ENCODE data around the gene GOLGA7B.
A peak's percentile ranks its signal among the peaks of the same experiment; 100 is the strongest.

GOLGA7B gene

GRCh38 chr10:97844678-97845077 is 5.0 kb upstream of the GOLGA7B start:
- Mint-ChIP-seq H3K27me3 (no peaks in the 10 kb centered on the region), H3K4me1 (ENCODE audit: low read depth) (peaks cover 21% of the 10 kb centered on the region), H3K27ac (no peak overlapping the region), H3K36me3 (ENCODE audit: low read depth) (no peaks in the 10 kb centered on the region), H3K4me3 (no peak overlapping the region), H3K9me3 (no peaks in the 10 kb centered on the region)
- DNase-seq, result no peak

- Mint-ChIP-seq H3K4me3 (peak overlapping the region; percentile 73), H3K27ac (peak overlapping the region; percentile 59), H3K4me1 (ENCODE audit: low read depth) (peaks cover 36% of the 10 kb centered on the region), H3K36me3 (ENCODE audit: low read depth) (no peaks in the 10 kb centered on the region), H3K27me3 (no peaks in the 10 kb centered on the region), H3K9me3 (no peaks in the 10 kb centered on the region)
- no peak for DNase-seq
Measured at GRCh38 chr10:97849103-97849686, 448 bp upstream of the GOLGA7B start.

- H3K9me3 Mint-ChIP-seq, result no peaks in the 10 kb centered on the region
- H3K4me1 Mint-ChIP-seq (ENCODE audit: low read depth), result peaks cover 39% of the 10 kb centered on the region
- H3K27me3 Mint-ChIP-seq, result no peaks in the 10 kb centered on the region
- no peaks in the 10 kb centered on the region for H3K36me3 Mint-ChIP-seq (ENCODE audit: low read depth)
- H3K4me3 Mint-ChIP-seq, result peak overlapping the region; percentile 71
- no peak overlapping the region for H3K27ac Mint-ChIP-seq
- DNase-seq, result peak; percentile 40
Measured at GRCh38 chr10:97850446-97850845, 803 bp downstream of the GOLGA7B start.

- no peaks in the 10 kb centered on the region for H3K36me3 Mint-ChIP-seq (ENCODE audit: low read depth)
- no peak overlapping the region for H3K27ac Mint-ChIP-seq
- no peaks in the 10 kb centered on the region for H3K27me3 Mint-ChIP-seq
- H3K4me3 Mint-ChIP-seq, result no peak overlapping the region
- DNase-seq, result no peak
- no peaks in the 10 kb centered on the region for H3K9me3 Mint-ChIP-seq
- H3K4me1 Mint-ChIP-seq (ENCODE audit: low read depth), result peaks cover 39% of the 10 kb centered on the region
Measured at GRCh38 chr10:97851341-97852001, 1.8 kb downstream of the GOLGA7B start.

- Mint-ChIP-seq H3K27ac (peak overlapping the region; percentile 40), H3K4me3 (no peak overlapping the region), H3K36me3 (ENCODE audit: low read depth) (no peaks in the 10 kb centered on the region), H3K27me3 (no peaks in the 10 kb centered on the region), H3K4me1 (ENCODE audit: low read depth) (peaks cover 39% of the 10 kb centered on the region), H3K9me3 (no peaks in the 10 kb centered on the region)
- DNase-seq, result no peak
Measured at GRCh38 chr10:97852277-97852676, 2.6 kb downstream of the GOLGA7B start.

GRCh38 chr10:97852840-97853405 is 3.3 kb downstream of the GOLGA7B start:
- no peaks in the 10 kb centered on the region for H3K9me3 Mint-ChIP-seq
- H3K27ac Mint-ChIP-seq, result no peak overlapping the region
- peaks cover 41% of the 10 kb centered on the region for H3K4me1 Mint-ChIP-seq (ENCODE audit: low read depth)
- H3K27me3 Mint-ChIP-seq, result no peaks in the 10 kb centered on the region
- DNase-seq, result no peak
- H3K36me3 Mint-ChIP-seq (ENCODE audit: low read depth), result no peaks in the 10 kb centered on the region
- H3K4me3 Mint-ChIP-seq, result no peak overlapping the region

- H3K4me1 Mint-ChIP-seq (ENCODE audit: low read depth), result peaks cover 45% of the 10 kb centered on the region
- H3K27me3 Mint-ChIP-seq, result no peaks in the 10 kb centered on the region
- H3K4me3 Mint-ChIP-seq, result no peak overlapping the region
- H3K9me3 Mint-ChIP-seq, result no peaks in the 10 kb centered on the region
- no peak overlapping the region for H3K27ac Mint-ChIP-seq
- H3K36me3 Mint-ChIP-seq (ENCODE audit: low read depth), result no peaks in the 10 kb centered on the region
- DNase-seq, result no peak
Measured at GRCh38 chr10:97854743-97855142, 5.1 kb downstream of the GOLGA7B start.

- Mint-ChIP-seq H3K4me3 (no peak overlapping the region), H3K27me3 (no peaks in the 10 kb centered on the region), H3K27ac (no peak overlapping the region), H3K9me3 (no peaks in the 10 kb centered on the region), H3K4me1 (ENCODE audit: low read depth) (peaks cover 21% of the 10 kb centered on the region), H3K36me3 (ENCODE audit: low read depth) (no peaks in the 10 kb centered on the region)
- no peak for DNase-seq
Measured at GRCh38 chr10:97858001-97858439, 8.4 kb downstream of the GOLGA7B start.

- Mint-ChIP-seq H3K27ac (no peak overlapping the region), H3K4me3 (no peak overlapping the region), H3K9me3 (no peaks in the 10 kb centered on the region), H3K4me1 (ENCODE audit: low read depth) (peaks cover 16% of the 10 kb centered on the region), H3K27me3 (no peaks in the 10 kb centered on the region), H3K36me3 (ENCODE audit: low read depth) (no peaks in the 10 kb centered on the region)
- no peak for DNase-seq
Measured at GRCh38 chr10:97861097-97861750, 11.6 kb downstream of the GOLGA7B start.

GRCh38 chr10:97861924-97862323 is 12.3 kb downstream of the GOLGA7B start:
- no peaks in the 10 kb centered on the region for H3K36me3 Mint-ChIP-seq (ENCODE audit: low read depth)
- DNase-seq, result no peak
- peaks cover 16% of the 10 kb centered on the region for H3K4me1 Mint-ChIP-seq (ENCODE audit: low read depth)
- H3K4me3 Mint-ChIP-seq, result no peak overlapping the region
- no peaks in the 10 kb centered on the region for H3K9me3 Mint-ChIP-seq
- no peak overlapping the region for H3K27ac Mint-ChIP-seq
- no peaks in the 10 kb centered on the region for H3K27me3 Mint-ChIP-seq

GRCh38 chr10:97863808-97864207 is 14.2 kb downstream of the GOLGA7B start:
- Mint-ChIP-seq H3K27me3 (no peaks in the 10 kb centered on the region), H3K4me3 (no peak overlapping the region), H3K36me3 (ENCODE audit: low read depth) (no peaks in the 10 kb centered on the region), H3K4me1 (ENCODE audit: low read depth) (peaks cover 6% of the 10 kb centered on the region), H3K27ac (no peak overlapping the region), H3K9me3 (no peaks in the 10 kb centered on the region)
- DNase-seq, result no peak

- H3K9me3 Mint-ChIP-seq, result no peaks in the 10 kb centered on the region
- no peak for DNase-seq
- H3K27me3 Mint-ChIP-seq, result no peaks in the 10 kb centered on the region
- H3K36me3 Mint-ChIP-seq (ENCODE audit: low read depth), result no peaks in the 10 kb centered on the region
- H3K4me3 Mint-ChIP-seq, result no peak overlapping the region
- no peak overlapping the region for H3K27ac Mint-ChIP-seq
- peaks cover 15% of the 10 kb centered on the region for H3K4me1 Mint-ChIP-seq (ENCODE audit: low read depth)
Measured at GRCh38 chr10:97865488-97865887, 15.8 kb downstream of the GOLGA7B start.

- no peaks in the 10 kb centered on the region for H3K27me3 Mint-ChIP-seq
- H3K4me1 Mint-ChIP-seq (ENCODE audit: low read depth), result peaks cover 12% of the 10 kb centered on the region
- no peak overlapping the region for H3K27ac Mint-ChIP-seq
- no peak for DNase-seq
- no peaks in the 10 kb centered on the region for H3K9me3 Mint-ChIP-seq
- no peak overlapping the region for H3K4me3 Mint-ChIP-seq
- H3K36me3 Mint-ChIP-seq (ENCODE audit: low read depth), result no peaks in the 10 kb centered on the region
Measured at GRCh38 chr10:97866524-97867219, 17.0 kb downstream of the GOLGA7B start.

- H3K4me3 Mint-ChIP-seq, result no peak overlapping the region
- H3K27ac Mint-ChIP-seq, result no peak overlapping the region
- no peak for DNase-seq
- H3K27me3 Mint-ChIP-seq, result no peaks in the 10 kb centered on the region
- no peaks in the 10 kb centered on the region for H3K9me3 Mint-ChIP-seq
- peaks cover 12% of the 10 kb centered on the region for H3K4me1 Mint-ChIP-seq (ENCODE audit: low read depth)
- no peaks in the 10 kb centered on the region for H3K36me3 Mint-ChIP-seq (ENCODE audit: low read depth)
Measured at GRCh38 chr10:97867220-97867800, 17.7 kb downstream of the GOLGA7B start.

All from activated T-cell treated with anti-CD3 and anti-CD28 coated beads, Interleukin-2, amount 50 U/mL, for 24 hours (primary cell).